ENCODE data around the gene CAPN7. TPM values are rescaled to one million over a fixed set of nuclear protein-coding genes. Genes with fewer than 3 reads are reported as not detected.

The CAPN7 gene
- total RNA-seq, 6 experiments from 2014 or later = 23.8 to 27.9 (median 26.4) TPM

DNA sequence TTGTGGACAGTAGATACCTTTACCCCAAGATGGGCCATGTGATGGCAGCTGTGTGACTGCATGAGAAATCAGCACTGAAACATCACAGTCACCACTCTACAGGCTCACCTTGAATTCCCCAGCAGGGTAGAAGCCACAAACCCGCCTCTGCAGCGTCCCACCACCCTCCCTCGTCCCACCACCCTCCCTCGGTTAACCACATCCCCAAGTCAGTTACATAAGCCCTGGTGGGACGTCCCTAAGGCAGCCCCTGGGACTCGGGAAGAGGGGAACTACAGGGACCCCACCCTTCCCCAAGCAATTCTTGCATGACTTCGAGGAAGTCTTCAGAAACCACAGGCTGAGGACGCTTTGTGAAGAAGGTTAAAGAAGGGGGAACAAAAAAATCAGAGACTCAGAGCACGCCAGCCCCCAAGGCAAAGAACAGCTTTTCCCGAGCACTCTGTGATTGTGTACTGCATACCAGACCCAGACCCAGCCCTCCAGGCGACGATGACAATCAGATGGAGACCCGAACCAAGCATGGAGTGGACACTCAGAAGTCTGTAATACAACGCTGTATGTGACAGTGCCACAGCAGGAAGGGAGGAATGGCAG lies 65.8 kb downstream of the CAPN7 start:
- no peaks in the 10 kb centered on the region; the same call in 1 of the 2 replicates for H3K27me3 Mint-ChIP-seq (ENCODE audit: insufficient read depth)
- no peak overlapping the region for H3K27ac Mint-ChIP-seq

DNA sequence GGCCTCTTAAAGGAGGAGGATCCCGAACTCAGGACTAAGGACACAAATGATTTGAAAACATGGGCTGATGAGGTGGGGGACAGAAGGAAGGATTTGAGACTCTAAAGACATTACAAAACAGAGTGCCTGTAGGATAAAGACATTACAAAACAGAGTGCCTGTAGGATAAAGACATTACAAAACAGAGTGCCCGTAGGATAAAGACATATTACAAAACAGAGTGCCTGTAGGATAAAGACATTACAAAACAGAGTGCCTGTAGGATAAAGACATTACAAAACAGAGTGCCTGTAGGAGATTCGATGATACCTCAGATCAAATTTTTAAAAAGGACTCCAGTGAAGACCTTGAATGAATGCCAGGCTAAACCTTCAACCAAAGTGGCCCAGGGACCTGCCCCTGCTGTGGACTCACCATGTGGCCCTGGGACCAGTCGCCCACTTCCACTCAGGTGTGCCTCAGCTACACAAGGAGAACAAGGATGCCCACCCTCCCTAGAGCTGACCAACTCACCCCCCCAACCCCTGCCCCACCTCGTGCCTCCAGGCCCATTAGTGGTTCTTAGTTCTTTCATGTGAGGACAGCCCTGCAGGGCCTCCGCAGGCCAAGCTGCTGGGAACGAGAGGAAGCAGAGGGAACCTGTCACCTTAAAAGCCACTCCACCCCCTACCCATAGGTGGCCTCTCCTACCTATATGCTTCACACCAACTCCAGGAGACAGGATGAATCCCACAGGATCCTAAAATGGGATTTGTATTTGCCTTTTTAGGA lies 66.6 kb downstream of the CAPN7 start:
- Mint-ChIP-seq H3K27me3 (ENCODE audit: insufficient read depth) (no peaks in the 10 kb centered on the region; the same call in 1 of the 2 replicates), H3K4me1 (ENCODE audit: low read depth) (peaks cover 45% of the 10 kb centered on the region), H3K27ac (no peak overlapping the region), H3K4me3 (no peak overlapping the region), H3K9me3 (no peaks in the 10 kb centered on the region), H3K36me3 (ENCODE audit: low read depth) (no peaks in the 10 kb centered on the region; the same call in 1 of the 2 replicates)
- DNase-seq = no peak
- TF ChIP-seq, protein P1, sequence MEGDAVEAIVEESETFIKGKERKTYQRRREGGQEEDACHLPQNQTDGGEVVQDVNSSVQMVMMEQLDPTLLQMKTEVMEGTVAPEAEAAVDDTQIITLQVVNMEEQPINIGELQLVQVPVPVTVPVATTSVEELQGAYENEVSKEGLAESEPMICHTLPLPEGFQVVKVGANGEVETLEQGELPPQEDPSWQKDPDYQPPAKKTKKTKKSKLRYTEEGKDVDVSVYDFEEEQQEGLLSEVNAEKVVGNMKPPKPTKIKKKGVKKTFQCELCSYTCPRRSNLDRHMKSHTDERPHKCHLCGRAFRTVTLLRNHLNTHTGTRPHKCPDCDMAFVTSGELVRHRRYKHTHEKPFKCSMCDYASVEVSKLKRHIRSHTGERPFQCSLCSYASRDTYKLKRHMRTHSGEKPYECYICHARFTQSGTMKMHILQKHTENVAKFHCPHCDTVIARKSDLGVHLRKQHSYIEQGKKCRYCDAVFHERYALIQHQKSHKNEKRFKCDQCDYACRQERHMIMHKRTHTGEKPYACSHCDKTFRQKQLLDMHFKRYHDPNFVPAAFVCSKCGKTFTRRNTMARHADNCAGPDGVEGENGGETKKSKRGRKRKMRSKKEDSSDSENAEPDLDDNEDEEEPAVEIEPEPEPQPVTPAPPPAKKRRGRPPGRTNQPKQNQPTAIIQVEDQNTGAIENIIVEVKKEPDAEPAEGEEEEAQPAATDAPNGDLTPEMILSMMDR (IDR thresholded peaks at IDR 0.05) = no peak

More for the DNA sequence above, 65.8 kb downstream of the CAPN7 start:
- Mint-ChIP-seq H3K9me3 (no peaks in the 10 kb centered on the region), H3K4me1 (ENCODE audit: low read depth) (peaks cover 45% of the 10 kb centered on the region), H3K4me3 (no peak overlapping the region), H3K36me3 (ENCODE audit: low read depth) (no peaks in the 10 kb centered on the region; the same call in 1 of the 2 replicates)
- no peak for DNase-seq
- TF ChIP-seq, protein P1 (IDR thresholded peaks at IDR 0.05) = no peak

GRCh38 chr3:15273227-15273626 lies 67.2 kb downstream of the CAPN7 start:
- H3K9me3 Mint-ChIP-seq = no peaks in the 10 kb centered on the region
- H3K36me3 Mint-ChIP-seq (ENCODE audit: low read depth) = no peaks in the 10 kb centered on the region; the same call in 1 of the 2 replicates
- no peaks in the 10 kb centered on the region; the same call in 1 of the 2 replicates for H3K27me3 Mint-ChIP-seq (ENCODE audit: insufficient read depth)
- H3K4me1 Mint-ChIP-seq (ENCODE audit: low read depth) = peaks cover 40% of the 10 kb centered on the region
- no peak overlapping the region for H3K27ac Mint-ChIP-seq
- TF ChIP-seq, protein P1 (IDR thresholded peaks at IDR 0.05) = no peak
- H3K4me3 Mint-ChIP-seq = no peak overlapping the region
- DNase-seq = no peak

- H3K36me3 Mint-ChIP-seq (ENCODE audit: low read depth) = no peaks in the 10 kb centered on the region; the same call in 1 of the 2 replicates
- DNase-seq = no peak
- H3K4me1 Mint-ChIP-seq (ENCODE audit: low read depth) = peaks cover 30% of the 10 kb centered on the region
- no peaks in the 10 kb centered on the region for H3K27me3 Mint-ChIP-seq (ENCODE audit: insufficient read depth)
- no peaks in the 10 kb centered on the region for H3K9me3 Mint-ChIP-seq
- H3K4me3 Mint-ChIP-seq = no peak overlapping the region
- no peak overlapping the region for H3K27ac Mint-ChIP-seq
- TF ChIP-seq, protein P1 (IDR thresholded peaks at IDR 0.05) = no peak
These were observed 70.1 kb downstream of the CAPN7 start for GRCh38 chr3:15276028-15276724.

GRCh38 chr3:15277861-15278500 lies 71.9 kb downstream of the CAPN7 start:
- Mint-ChIP-seq H3K27me3 (ENCODE audit: insufficient read depth) (no peaks in the 10 kb centered on the region), H3K27ac (no peak overlapping the region), H3K4me3 (no peak overlapping the region), H3K36me3 (ENCODE audit: low read depth) (no peaks in the 10 kb centered on the region; the same call in 1 of the 2 replicates), H3K4me1 (ENCODE audit: low read depth) (peaks cover 33% of the 10 kb centered on the region), H3K9me3 (no peaks in the 10 kb centered on the region)
- TF ChIP-seq, protein P1 (IDR thresholded peaks at IDR 0.05) = no peak
- no peak for DNase-seq

All from HFFc6 (cell line).